HepG2 (cell line): ENCODE results near the gene HNRNPH3. TPM values are rescaled to one million over a fixed set of nuclear protein-coding genes. Genes with fewer than 3 reads are reported as not detected.

Experiments used
- ATAC-seq: fragments of 200-7000 bp; cut with Tn5 transposase; 3 replicates; pipeline ENCODE4 v1.9.1; 2020; ENCODE audit warnings: mild to moderate bottlenecking, moderate library complexity
- Bru-seq: library from RNA; stranded (reverse); fragments of 400-500 nt; gene quantifications from one replicate; lab custom pipeline; 2021; lab: Mats Ljungman, UMichigan
- BruChase-seq, 2 experiments: library from RNA; stranded (reverse); fragments of 400-500 nt; gene quantifications; one replicate each; lab custom pipeline; 2021; lab: Mats Ljungman, UMichigan
- BruUV-seq: library from RNA; stranded (reverse); fragments of 400-500 nt; replicated peaks from 2 replicates; lab custom pipeline; 2021; lab: Mats Ljungman, UMichigan
- CTCF ChIA-PET: fragments of 300-600 bp; formaldehyde crosslinking; extraction: SDS; loops from one replicate; lab custom pipeline; 2021; ENCODE audit warnings: low total read pairs, inconsistent platforms, low intra/inter-chr PET ratio; lab: Yijun Ruan, JAX
- POLR2A ChIA-PET: fragments of 350-600 bp; sonication (Branson Sonifier 250); formaldehyde crosslinking; loops from one replicate; lab custom pipeline; 2020; ENCODE audit warnings: antibody characterized with exemption, inconsistent platforms; lab: Yijun Ruan, JAX
- DNase-seq: peaks from one replicate; pipeline ENCODE4 v3.0.0-alpha.2; 2015; ENCODE audit warnings: low spot score
- FAIRE-seq: peaks from 3 replicates; lab custom pipeline; 2011; peaks lifted over from hg19 to GRCh38; lab: Jason Lieb, UNC
- H2AFZ ChIP-seq: one replicate; pipeline ENCODE4 v1.6.1; 2011; ENCODE audit warnings: low read length, inconsistent platforms
- H3K27ac ChIP-seq: fragments of 300-600 bp; 3 replicates; pipeline ENCODE4 v1.8.0; 2011; ENCODE audit warnings: mixed run types, mild to moderate bottlenecking, mixed read lengths, low read length, inconsistent platforms; ENCODE audit not compliant: insufficient read depth; ENCODE audit errors: extremely low read length
- H3K27me3 ChIP-seq, 2 experiments: fragments of 200-600 bp in 1 of 2; 2 replicates in 1 of 2; 3 replicates in 1 of 2; pipeline versions ENCODE4 v1.6.0 to v1.8.0; 2011; ENCODE audit warnings: low read length in 2 of 2, mild to moderate bottlenecking in 2 of 2, moderate library complexity in 2 of 2, inconsistent platforms in 1 of 2; ENCODE audit not compliant: insufficient read depth in 2 of 2, control insufficient read depth in 1 of 2
- H3K36me3 ChIP-seq, 2 experiments: fragments of 200-600 bp in 1 of 2; replicated peaks in 1 of 2; 2 replicates in 1 of 2; 3 replicates in 1 of 2; pipeline versions ENCODE4 v1.5.1 to v1.8.0; 2011; ENCODE audit warnings: low read length in 2 of 2, inconsistent platforms in 1 of 2; ENCODE audit not compliant: insufficient read depth in 2 of 2, control insufficient read depth in 1 of 2
- H3K4me1 ChIP-seq: 2 replicates; pipeline ENCODE4 v1.5.1; 2012; ENCODE audit warnings: low read length, inconsistent platforms; ENCODE audit not compliant: insufficient read depth
- H3K4me2 ChIP-seq: 2 replicates; pipeline ENCODE4 v1.6.0; 2011; ENCODE audit warnings: low read depth, low read length, inconsistent platforms
- H3K4me3 ChIP-seq, 3 experiments: fragments of 200-600 bp in 1 of 3; sonication (generic), shearing (Covaris generic) in 1 of 3; replicated peaks in 1 of 3; 2 replicates each; pipeline ENCODE4 v1.5.1; 2011 to 2016; ENCODE audit warnings: low read length in 3 of 3, inconsistent platforms in 2 of 3, low read depth in 2 of 3, mild to moderate bottlenecking in 2 of 3, control low read depth in 1 of 3, mixed read lengths in 1 of 3; ENCODE audit not compliant: insufficient read depth in 1 of 3
- H3K79me2 ChIP-seq: one replicate; pipeline ENCODE4 v1.6.1; 2011; ENCODE audit warnings: low read length, inconsistent platforms; ENCODE audit not compliant: insufficient read depth
- H3K9ac ChIP-seq: 2 replicates; pipeline ENCODE4 v1.6.0; 2011; ENCODE audit warnings: mild to moderate bottlenecking, low read depth, low read length, inconsistent platforms; ENCODE audit not compliant: insufficient read depth
- H3K9me3 ChIP-seq: 2 replicates; pipeline ENCODE4 v1.5.1; 2012; ENCODE audit warnings: mild to moderate bottlenecking, low read length
- H4K20me1 ChIP-seq: 2 replicates; pipeline ENCODE4 v1.6.0; 2011; ENCODE audit warnings: inconsistent platforms, mild to moderate bottlenecking, low read length, moderate library complexity; ENCODE audit not compliant: insufficient read depth
- FOXC1 ChIP-seq: sonication (generic); formaldehyde crosslinking; IDR thresholded peaks from 2 replicates; pipeline ENCODE4 v1.8.0; 2022; ENCODE audit warnings: mild to moderate bottlenecking, missing genetic modification reagents, borderline replicate concordance
- KLF6 ChIP-seq: IDR thresholded peaks from 2 replicates; pipeline ENCODE4 v1.8.0; 2016; ENCODE audit warnings: missing biosample characterization, missing genetic modification reagents
- NFIB ChIP-seq: sonication (generic); formaldehyde crosslinking; IDR thresholded peaks from 2 replicates; pipeline ENCODE4 v1.9.0; 2021; ENCODE audit warnings: missing genetic modification reagents, mild to moderate bottlenecking, borderline replicate concordance
- PTBP1 ChIP-seq: fragments of 200-400 bp; formaldehyde crosslinking; IDR thresholded peaks from 2 replicates; pipeline ENCODE4 v1.6.1; 2018; ENCODE audit warnings: low read length, low read depth; ENCODE audit not compliant: poor library complexity, severe bottlenecking
- RFX3 ChIP-seq: IDR thresholded peaks from 2 replicates; pipeline ENCODE4 v1.6.1; 2016; ENCODE audit warnings: missing biosample characterization, missing genetic modification reagents
- RNF2 ChIP-seq: fragments of 450-650 bp; conservative IDR thresholded peaks from 2 replicates; pipeline ENCODE4 v1.6.1; 2016; ENCODE audit warnings: low read depth
- STAT5B ChIP-seq: sonication (generic); formaldehyde crosslinking; IDR thresholded peaks from 2 replicates; pipeline ENCODE4 v1.4.0; 2020; ENCODE audit warnings: missing genetic modification reagents
- TBX2 ChIP-seq: sonication (generic); formaldehyde crosslinking; IDR thresholded peaks from 2 replicates; pipeline ENCODE4 v1.5.0; 2020; ENCODE audit warnings: missing genetic modification reagents, mild to moderate bottlenecking, borderline replicate concordance
- ZNF567 ChIP-seq: sonication (generic); formaldehyde crosslinking; IDR thresholded peaks from 2 replicates; pipeline ENCODE4 v1.8.1; 2023; ENCODE audit warnings: mild to moderate bottlenecking, missing genetic modification reagents, borderline replicate concordance
- ZNF772 ChIP-seq: sonication (generic); formaldehyde crosslinking; IDR thresholded peaks from 2 replicates; pipeline ENCODE4 v1.5.0; 2020; ENCODE audit warnings: mild to moderate bottlenecking, missing genetic modification reagents
- ZSCAN22 ChIP-seq: sonication (generic); formaldehyde crosslinking; IDR thresholded peaks from 2 replicates; pipeline ENCODE4 v1.4.0; 2020; ENCODE audit warnings: mild to moderate bottlenecking, missing genetic modification reagents
- WGBS: methylation state at CpG from one replicate; pipeline ENCODE4 v1.1.6; 2017; ENCODE audit warnings: low lambda C conversion rate; 5-methylcytosine and 5-hydroxymethylcytosine counted together
- in situ Hi-C: cut with HindIII; loops from 2 replicates; pipeline ENCODE4 v1.10.0; 2017; ENCODE audit warnings: low pct_unique_long_range_greater_than_20kb; ENCODE audit not compliant: extremely low pct_ligation_motif_present
- intact Hi-C: fragments of 100-400 bp; cut with micrococcal nuclease; formaldehyde crosslinking; loops from one replicate; pipeline ENCODE4 v1.10.0; 2022; ENCODE audit not compliant: unreplicated experiment
- long read RNA-seq, 2 experiments: library from RNA in 1 of 2; library from polyadenylated mRNA in 1 of 2; stranded (forward) in 1 of 2; unstranded in 1 of 2; transcript quantifications; one replicate each; pipeline ENCODE4 v2.0.0, GENCODE V29; 2019 to 2022
- polyA minus RNA-seq, 3 experiments: library from RNA; depleted of rRNA, polyadenylated mRNA; stranded (reverse); fragments of >200 nt; gene quantifications; 2 replicates each; pipeline ENCODE4 v1.2.3, GENCODE V29; 2011; ENCODE audit warnings: low replicate concordance in 1 of 3
- polyA plus RNA-seq, 8 experiments: library from polyadenylated mRNA; depleted of rRNA in 3 of 8; stranded (reverse) in 7 of 8; unstranded in 1 of 8; fragments of >200 nt; fragmentation: Illumina TruSeq in 4 of 8; extraction: Trizol in 4 of 8; gene quantifications; 2 replicates each; pipeline versions ENCODE4 v1.2.1 to v1.2.3, GENCODE V29; 2011 to 2016; ENCODE audit warnings: low read depth in 4 of 8, missing spikeins in 1 of 8, mixed read lengths in 1 of 8; ENCODE audit not compliant: insufficient read depth in 1 of 8
- total RNA-seq, 5 experiments: library from RNA; depleted of rRNA; stranded (reverse); fragments of >200 nt; fragmentation: Illumina TruSeq; extraction: Trizol; gene quantifications; 2 replicates each; pipeline ENCODE4 v1.2.3, GENCODE V29; 2016; ENCODE audit warnings: low read depth in 1 of 5
- TF ChIP-seq, protein P1 (sequence below): sonication (generic); formaldehyde crosslinking; IDR thresholded peaks from 2 replicates; pipeline ENCODE4 v1.4.0; 2020; ENCODE audit warnings: missing genetic modification reagents
- TF ChIP-seq, protein P2 (sequence below): sonication (generic); formaldehyde crosslinking; IDR thresholded peaks from 2 replicates; pipeline ENCODE4 v1.8.1; 2023; ENCODE audit warnings: missing genetic modification reagents, inconsistent platforms, borderline replicate concordance

HNRNPH3 gene, protein sequence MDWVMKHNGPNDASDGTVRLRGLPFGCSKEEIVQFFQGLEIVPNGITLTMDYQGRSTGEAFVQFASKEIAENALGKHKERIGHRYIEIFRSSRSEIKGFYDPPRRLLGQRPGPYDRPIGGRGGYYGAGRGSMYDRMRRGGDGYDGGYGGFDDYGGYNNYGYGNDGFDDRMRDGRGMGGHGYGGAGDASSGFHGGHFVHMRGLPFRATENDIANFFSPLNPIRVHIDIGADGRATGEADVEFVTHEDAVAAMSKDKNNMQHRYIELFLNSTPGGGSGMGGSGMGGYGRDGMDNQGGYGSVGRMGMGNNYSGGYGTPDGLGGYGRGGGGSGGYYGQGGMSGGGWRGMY
- total RNA-seq (2016; rRNA removed; fragmentation: Illumina TruSeq; extraction: Trizol) (46.0 and 84.5 TPM in 2 replicates), polyA plus RNA-seq (2011; rRNA removed) (31.3 and 47.7 TPM in 2 replicates), polyA minus RNA-seq (2011; rRNA and poly(A)+ RNA removed; ENCODE audit: low replicate concordance) (6.6 and 20.1 TPM in 2 replicates), Bru-seq, nascent RNA (percentile 99 among the genes with signal in this experiment), BruChase-seq, experiment 1, labeled RNA remaining after a 6-hour chase (percentile 99 among the genes with signal in this experiment), BruChase-seq, experiment 2, labeled RNA remaining after a 2-hour chase (percentile 99 among the genes with signal in this experiment)
- 10.1 and 14.0 TPM in 2 replicates for total RNA-seq (2016; cell fraction: cytosol; rRNA removed; fragmentation: Illumina TruSeq; extraction: Trizol; ENCODE audit: low read depth)
- total RNA-seq (2016; cell fraction: insoluble cytoplasmic fraction; rRNA removed; fragmentation: Illumina TruSeq; extraction: Trizol) = 43.5 and 77.3 TPM in 2 replicates
- total RNA-seq (2016; cell fraction: membrane; rRNA removed; fragmentation: Illumina TruSeq; extraction: Trizol) = 20.4 and 25.0 TPM in 2 replicates
- total RNA-seq (2016; cell fraction: nucleus; rRNA removed; fragmentation: Illumina TruSeq; extraction: Trizol) = 63.5 and 64.6 TPM in 2 replicates
- 16.7 and 20.6 TPM in 2 replicates for polyA plus RNA-seq (2011; cell fraction: cytosol; rRNA removed)
- polyA plus RNA-seq (2011; cell fraction: nucleus; rRNA removed) = 33.6 and 52.8 TPM in 2 replicates
- polyA plus RNA-seq (2012) = 123 and 162 TPM in 2 replicates
- polyA plus RNA-seq (2016; cell fraction: cytosol; fragmentation: Illumina TruSeq; extraction: Trizol; ENCODE audit: low read depth) = 10.0 TPM in 2 replicates
- 350 and 380 TPM in 2 replicates for polyA plus RNA-seq (2016; cell fraction: insoluble cytoplasmic fraction; fragmentation: Illumina TruSeq; extraction: Trizol; ENCODE audit: low read depth)
- 20.3 and 21.1 TPM in 2 replicates for polyA plus RNA-seq (2016; cell fraction: membrane; fragmentation: Illumina TruSeq; extraction: Trizol; ENCODE audit: low read depth)
- 259 and 277 TPM in 2 replicates for polyA plus RNA-seq (2016; cell fraction: nucleus; fragmentation: Illumina TruSeq; extraction: Trizol; ENCODE audit: insufficient read depth, low read depth)
- 14.9 and 18.1 TPM in 2 replicates for polyA minus RNA-seq (2011; cell fraction: cytosol; rRNA and poly(A)+ RNA removed)
- polyA minus RNA-seq (2011; cell fraction: nucleus; rRNA and poly(A)+ RNA removed) = 66.1 and 67.3 TPM in 2 replicates
- long read RNA-seq, experiment 1, transcript HNRNPH3-201 (10 exons, 2,339 nt) = major isoform, 16 of 76 reads
- long read RNA-seq, experiment 1, transcript HNRNPH3-202 (10 exons, 1,332 nt) = minor isoform, 15 of 76 reads
- long read RNA-seq, experiment 1, partial matches to known transcripts = 12 of 76 reads
- long read RNA-seq, experiment 1, other reads (novel, unspliced or antisense) = 33 of 76 reads
- long read RNA-seq, experiment 2, transcript HNRNPH3-201 (10 exons, 2,339 nt) = minor isoform, 11 of 155 reads
- long read RNA-seq, experiment 2, transcript HNRNPH3-208 (7 exons, 2,704 nt) = minor isoform, 14 of 155 reads
- long read RNA-seq, experiment 2, transcript HNRNPH3-202 (10 exons, 1,332 nt) = major isoform, 16 of 155 reads
- long read RNA-seq, experiment 2, partial matches to known transcripts = 54 of 155 reads
- long read RNA-seq, experiment 2, other reads (novel, unspliced or antisense) = 57 of 155 reads

DNA sequence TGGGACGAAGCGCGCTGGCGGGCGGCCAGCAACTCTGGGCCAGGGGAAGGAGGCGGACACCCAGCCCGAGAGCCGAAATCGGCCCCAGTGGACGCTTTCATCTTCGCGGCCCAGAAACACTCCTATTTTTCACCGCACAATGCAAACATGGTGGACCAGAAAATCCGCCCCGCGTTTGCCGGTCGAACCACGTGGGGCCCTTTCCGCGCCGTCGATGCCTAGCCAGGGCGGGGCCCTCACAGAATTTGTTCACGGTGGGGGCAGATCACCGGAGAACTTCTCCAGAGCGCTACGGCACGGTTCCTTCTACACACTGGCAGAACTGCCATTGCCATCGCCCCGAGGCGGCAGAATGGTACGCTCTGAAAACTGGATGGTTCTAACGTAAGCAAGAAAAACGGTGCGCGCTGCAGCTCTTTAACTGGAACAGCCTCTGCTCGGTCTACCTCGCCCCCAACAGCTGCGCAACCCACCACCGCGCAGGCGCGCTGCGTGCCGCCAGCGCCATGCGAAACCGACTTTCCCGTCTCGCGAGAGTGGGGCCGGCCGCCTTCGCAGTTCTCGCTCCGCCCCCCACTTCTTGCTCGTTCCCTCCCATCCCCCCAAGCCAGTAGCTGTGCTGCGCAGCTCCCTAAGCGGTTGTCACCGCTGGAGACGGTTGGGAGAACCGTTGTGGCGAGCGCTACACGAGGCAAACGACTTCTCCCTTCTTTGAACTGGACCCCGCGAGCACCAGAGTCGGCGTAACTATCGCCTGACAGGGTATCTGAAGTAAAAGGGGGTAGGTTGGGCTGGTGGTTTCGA is at the start of gene HNRNPH3:
Gene HNRNPH3, plus strand, starts transcription at position 610 of the 804 bp plus-strand sequence. CDS start 5,158 bp downstream, outside the sequence.
- H3K4me1 ChIP-seq = peaks cover 50% of the 10 kb centered on the region
- DNase-seq (peak; percentile 92), FAIRE-seq (no peak), ATAC-seq (peak; percentile 91)
- ChIA-PET CTCF (no interaction called here), POLR2A (interaction anchor here (0.5 to 2.1 kb wide), 24 partner anchors 9 to 545 kb away, joined by 3 to 10 read pairs (median 4); partner anchors contain the start of genes ATOH7, CCAR1, DNA2 and DNAJC12)
- peaks cover 48% of the 10 kb centered on the region for H3K79me2 ChIP-seq
- WGBS = 11% methylated on average over 32 of the region's 73 CpGs
- in situ Hi-C loops (no loop called here), intact Hi-C loops (loop anchor here (2.0 kb wide), 1 partner anchor 61 kb away; no protein-coding TSS in a partner anchor)
- H3K4me3 ChIP-seq = peak within 1 kb of the TSS; percentile 90 to 98 (median 98)
- no peaks in the 10 kb centered on the region; a peak in 1 of 5 replicates for H3K36me3 ChIP-seq
- H2AFZ ChIP-seq = no peak within 1 kb of the TSS
- H4K20me1 ChIP-seq = peaks cover 38% of the 10 kb centered on the region
- H3K9ac ChIP-seq = peak within 1 kb of the TSS; percentile 98
- H3K9me3 ChIP-seq = no peaks in the 10 kb centered on the region
- peak within 1 kb of the TSS; percentile 95 for H3K27ac ChIP-seq
- BruUV-seq = TSS peak; percentile 87
- no peaks in the 10 kb centered on the region; a peak in 1 of 5 replicates for H3K27me3 ChIP-seq
- H3K4me2 ChIP-seq = peak within 1 kb of the TSS; percentile 79
- no peak; the same call in none of the 2 replicates for TF ChIP-seq RNF2
- no peak for TF ChIP-seq NFIB (CRISPR knock-in tag)
- 0 out of 2 replicates have a peak, but pooled peaks have one; percentile 30 for TF ChIP-seq STAT5B (CRISPR knock-in tag)
- TF ChIP-seq ZSCAN22 (CRISPR knock-in tag) = no peak; the same call in 1 of the 2 replicates
- no peak for TF ChIP-seq RFX3 (CRISPR knock-in tag)
- TF ChIP-seq, protein P1, sequence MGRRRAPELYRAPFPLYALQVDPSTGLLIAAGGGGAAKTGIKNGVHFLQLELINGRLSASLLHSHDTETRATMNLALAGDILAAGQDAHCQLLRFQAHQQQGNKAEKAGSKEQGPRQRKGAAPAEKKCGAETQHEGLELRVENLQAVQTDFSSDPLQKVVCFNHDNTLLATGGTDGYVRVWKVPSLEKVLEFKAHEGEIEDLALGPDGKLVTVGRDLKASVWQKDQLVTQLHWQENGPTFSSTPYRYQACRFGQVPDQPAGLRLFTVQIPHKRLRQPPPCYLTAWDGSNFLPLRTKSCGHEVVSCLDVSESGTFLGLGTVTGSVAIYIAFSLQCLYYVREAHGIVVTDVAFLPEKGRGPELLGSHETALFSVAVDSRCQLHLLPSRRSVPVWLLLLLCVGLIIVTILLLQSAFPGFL = 0 out of 2 replicates have a peak, but pooled peaks have one; percentile 40
- TF ChIP-seq TBX2 = peak; percentile 89; the same call in 1 of the 2 replicates
- TF ChIP-seq KLF6 (CRISPR knock-in tag) = peak; percentile 95
- TF ChIP-seq ZNF772 (CRISPR knock-in tag) = peak; percentile 98
- TF ChIP-seq PTBP1 = no peak
- peak; percentile 98 for TF ChIP-seq ZNF567 (CRISPR knock-in tag)
- TF ChIP-seq, protein P2, sequence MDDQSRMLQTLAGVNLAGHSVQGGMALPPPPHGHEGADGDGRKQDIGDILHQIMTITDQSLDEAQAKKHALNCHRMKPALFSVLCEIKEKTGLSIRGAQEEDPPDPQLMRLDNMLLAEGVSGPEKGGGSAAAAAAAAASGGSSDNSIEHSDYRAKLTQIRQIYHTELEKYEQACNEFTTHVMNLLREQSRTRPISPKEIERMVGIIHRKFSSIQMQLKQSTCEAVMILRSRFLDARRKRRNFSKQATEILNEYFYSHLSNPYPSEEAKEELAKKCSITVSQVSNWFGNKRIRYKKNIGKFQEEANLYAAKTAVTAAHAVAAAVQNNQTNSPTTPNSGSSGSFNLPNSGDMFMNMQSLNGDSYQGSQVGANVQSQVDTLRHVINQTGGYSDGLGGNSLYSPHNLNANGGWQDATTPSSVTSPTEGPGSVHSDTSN (CRISPR knock-in tag) = peak; percentile 63; the same call in 1 of the 2 replicates
- TF ChIP-seq FOXC1 (CRISPR knock-in tag) = peak; percentile 37; the same call in 1 of the 2 replicates
